ELF-1 (cell line): ENCODE measurements around the gene FAM13B.
"Not testable (repeated sequence)": the region's sequence is repeated elsewhere in the genome, so short reads cannot be mapped to it uniquely, and the experiment has no call there.

Source experiments
- DNase-seq: peaks from one replicate; pipeline ENCODE4 v3.0.0-alpha.2; 2016; ENCODE audit warnings: low read depth, low spot score

Gene FAM13B

GRCh38 chr5:137975208-137975607 lies 57.7 kb downstream of the FAM13B start:
- DNase-seq, result no peak

DNA sequence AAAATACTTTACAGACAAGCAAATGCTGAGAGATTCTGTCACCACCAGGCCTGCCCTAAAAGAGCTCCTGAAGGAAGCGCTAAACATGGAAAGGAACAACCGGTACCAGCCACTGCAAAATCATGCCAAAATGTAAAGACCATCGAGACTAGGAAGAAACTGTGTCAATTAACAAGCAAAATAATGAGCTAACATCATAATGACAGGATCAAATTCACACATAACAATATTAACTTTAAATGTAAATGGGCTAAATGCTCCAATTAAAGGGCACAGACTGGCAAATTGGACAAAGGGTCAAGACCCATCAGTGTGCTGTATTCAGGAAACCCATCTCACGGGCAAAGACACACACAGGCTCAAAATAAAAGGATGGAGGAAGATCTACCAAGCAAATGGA lies 62.5 kb downstream of the FAM13B start:
- not testable (repeated sequence) for DNase-seq

GRCh38 chr5:137960819-137961218 lies 72.1 kb downstream of the FAM13B start:
- no peak for DNase-seq

GRCh38 chr5:137960141-137960540 lies 72.7 kb downstream of the FAM13B start:
- DNase-seq, result no peak

- no peak for DNase-seq
Measured at GRCh38 chr5:137959488-137959887, 73.4 kb downstream of the FAM13B start.

DNA sequence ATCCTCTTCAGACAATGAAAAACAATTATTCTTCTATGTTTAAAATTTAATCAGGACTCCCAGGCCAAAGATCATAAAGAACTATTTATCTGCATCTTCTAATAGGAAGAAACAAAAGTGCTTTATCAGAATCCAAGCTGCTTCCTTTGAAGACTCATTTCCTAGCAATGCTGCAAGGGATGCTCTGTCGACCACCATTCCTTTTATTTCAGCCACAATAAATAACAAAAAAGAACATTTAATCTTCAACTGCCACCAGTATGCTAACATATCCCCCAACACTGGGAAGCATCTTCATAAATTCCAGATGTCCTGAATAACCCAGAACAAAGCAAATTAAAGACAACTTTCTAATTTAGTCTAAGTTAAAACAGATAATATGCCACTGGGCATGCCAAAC lies 74.9 kb downstream of the FAM13B start:
- DNase-seq, result no peak

- peak; percentile 34 for DNase-seq
Measured at GRCh38 chr5:137954131-137954879, 78.6 kb downstream of the FAM13B start.

DNA sequence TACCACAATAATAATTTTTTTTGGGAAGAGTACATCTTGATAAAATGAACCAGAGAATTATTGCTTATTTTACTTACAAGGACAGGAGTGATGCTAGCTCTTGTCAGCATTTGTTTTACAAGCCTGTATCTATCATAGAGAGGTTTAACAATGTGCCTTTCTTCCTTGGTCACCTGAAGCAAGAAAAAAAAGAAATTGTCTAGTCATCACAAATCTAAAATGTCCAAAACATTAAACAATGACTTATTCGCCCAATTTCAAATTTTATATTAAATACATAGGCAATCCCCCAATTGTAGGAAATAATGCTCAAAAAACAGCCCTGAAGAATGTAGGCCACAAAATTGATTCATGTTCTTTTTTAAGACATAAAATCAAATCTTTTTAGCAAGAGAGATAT lies 87.1 kb downstream of the FAM13B start:
- DNase-seq, result no peak

GRCh38 chr5:137944280-137944679 lies 88.6 kb downstream of the FAM13B start:
- not testable (repeated sequence) for DNase-seq

DNA sequence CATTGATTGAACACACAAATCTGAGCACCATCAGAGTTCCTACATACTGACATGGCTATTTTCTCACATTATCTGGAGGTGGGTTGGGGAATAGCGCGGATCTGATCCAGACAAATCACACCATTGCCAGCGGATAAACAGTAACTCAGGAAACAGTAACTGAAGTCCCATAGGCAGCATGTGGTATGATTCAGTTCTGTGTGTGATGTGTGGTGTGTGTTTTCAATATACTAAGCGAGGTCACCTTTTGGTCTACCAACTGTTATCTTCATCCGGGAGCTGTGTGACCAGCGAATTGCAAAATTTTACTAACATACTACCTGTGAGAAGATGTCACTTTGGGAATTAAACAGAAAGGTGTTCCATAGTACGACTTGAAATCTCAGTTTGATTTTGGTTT lies 93.5 kb downstream of the FAM13B start:
- DNase-seq, result no peak

DNA sequence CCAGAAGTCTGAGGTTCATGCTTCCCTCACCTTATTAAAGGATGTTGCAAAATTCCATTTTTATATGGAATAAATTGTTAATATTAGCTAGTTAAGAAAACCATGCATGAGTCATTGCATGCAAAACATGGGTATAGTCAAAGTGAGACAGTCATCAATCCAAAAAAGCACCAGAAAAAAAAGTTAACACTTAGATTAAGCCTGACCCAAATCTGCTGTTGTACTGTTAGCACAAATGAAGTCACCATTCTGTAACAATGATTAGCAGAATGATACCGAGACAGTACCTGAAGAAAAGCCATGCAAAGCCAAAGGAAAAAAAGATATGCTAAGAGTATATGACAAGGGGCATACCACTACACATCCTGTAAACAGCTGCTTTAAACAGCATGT lies 94.1 kb downstream of the FAM13B start:
- no peak for DNase-seq

DNA sequence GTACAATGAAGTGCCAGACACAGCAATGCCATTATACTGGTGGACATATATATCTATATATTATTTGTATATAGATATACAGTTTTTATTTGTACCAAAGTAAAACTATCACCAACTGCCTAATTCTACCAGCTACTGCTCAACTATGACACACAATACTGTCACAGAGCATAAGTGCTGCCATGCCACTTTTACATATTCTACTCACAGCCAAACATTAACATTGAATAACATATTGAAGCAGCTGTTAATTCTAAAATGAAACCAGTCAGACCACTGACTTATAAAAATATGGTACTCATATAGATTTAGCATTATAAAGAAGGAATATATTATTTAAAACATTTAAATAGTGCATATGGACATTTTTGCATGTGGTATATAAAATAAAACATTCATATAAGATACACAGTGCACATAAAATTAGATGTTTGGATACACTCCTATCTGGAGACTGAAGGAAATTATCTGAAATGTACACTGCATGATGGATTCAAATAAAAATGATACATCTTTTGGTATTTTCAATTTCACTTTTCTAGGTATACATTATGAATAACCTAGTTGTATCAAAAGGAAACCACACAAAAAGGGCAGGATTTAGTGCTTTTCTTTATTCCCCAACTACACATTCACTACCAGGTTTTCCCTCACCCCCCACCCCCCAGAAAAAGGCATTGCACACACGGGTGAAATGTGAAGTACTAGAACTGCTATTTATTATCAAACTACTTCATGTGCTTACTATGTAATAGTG lies 94.7 kb downstream of the FAM13B start:
- no peak for DNase-seq

GRCh38 chr5:137935694-137936093 lies 97.2 kb downstream of the FAM13B start:
- DNase-seq, result no peak

GRCh38 chr5:137935190-137935589 lies 97.7 kb downstream of the FAM13B start:
- no peak for DNase-seq

- DNase-seq, result no peak
Measured at GRCh38 chr5:137933491-137933911, 99.4 kb downstream of the FAM13B start.

DNA sequence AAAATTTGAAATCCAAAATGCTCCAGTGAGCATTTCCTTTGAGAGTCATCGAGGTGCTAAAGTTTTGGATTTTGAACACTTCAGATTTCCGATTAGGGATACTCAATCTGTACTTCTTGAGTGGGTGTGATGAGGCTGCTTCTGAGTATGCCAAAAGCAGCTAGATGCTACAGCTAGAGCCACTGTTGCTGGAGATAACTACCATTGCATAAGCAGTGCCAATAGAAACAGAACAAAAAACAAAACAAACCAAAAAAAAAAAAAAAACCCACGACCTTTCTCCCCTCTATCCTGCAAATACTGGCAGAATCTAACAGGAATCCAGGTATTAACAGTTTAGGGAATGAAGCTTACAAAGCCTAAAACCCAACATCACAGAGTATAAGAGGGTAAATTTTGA lies 100.1 kb downstream of the FAM13B start:
- DNase-seq, result no peak

GRCh38 chr5:137923856-137924255 lies 109.0 kb downstream of the FAM13B start:
- DNase-seq, result no peak

GRCh38 chr5:137921931-137922330 lies 110.9 kb downstream of the FAM13B start:
- no peak for DNase-seq

DNA sequence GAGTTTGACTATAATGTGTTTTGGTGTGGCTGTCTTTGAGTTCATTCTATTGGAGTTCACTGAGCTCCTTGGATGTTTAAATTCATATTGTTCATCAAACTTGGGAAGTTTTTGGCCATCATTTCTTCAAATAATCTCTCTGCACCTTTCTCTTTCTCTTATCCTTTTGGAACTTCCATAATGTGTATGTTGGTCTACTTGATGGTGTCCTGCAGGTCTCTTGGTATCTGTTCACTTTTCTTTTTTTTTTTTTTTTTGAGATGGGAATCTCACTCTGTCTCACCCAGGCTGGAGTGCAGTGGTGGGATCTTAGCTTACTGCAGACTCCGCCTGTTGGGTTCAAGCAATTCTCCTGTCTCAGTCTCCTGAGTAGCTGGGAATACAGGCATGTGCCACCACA lies 116.0 kb downstream of the FAM13B start:
- no peak for DNase-seq

GRCh38 chr5:137914758-137915157 lies 118.1 kb downstream of the FAM13B start:
- DNase-seq, result no peak

- no peak for DNase-seq
Measured at GRCh38 chr5:137902408-137903133, 130.3 kb downstream of the FAM13B start.

- DNase-seq, result no peak
Measured at GRCh38 chr5:137901011-137901817, 131.7 kb downstream of the FAM13B start.
